SK-N-MC (cell line): ENCODE measurements around the gene ANKDD1A.

Experiments
- DNase-seq: peaks from one replicate; pipeline ENCODE4 v3.0.0-alpha.2; 2011; ENCODE audit warnings: low read depth, low spot score
- H3K27ac ChIP-seq: fragments of 200-600 bp; sonication (generic); 2 replicates; pipeline ENCODE4 v1.5.1; 2016; ENCODE audit warnings: mixed run types
- H3K36me3 ChIP-seq: fragments of 200-600 bp; sonication (generic); 2 replicates; pipeline ENCODE4 v1.6.1; 2017; ENCODE audit warnings: antibody characterized with exemption, low read length, mixed read lengths; ENCODE audit not compliant: insufficient read depth
- H3K4me3 ChIP-seq: fragments of 200-600 bp; sonication (generic); 2 replicates; pipeline ENCODE4 v1.5.1; 2016
- H3K9ac ChIP-seq: fragments of 200-600 bp; sonication (generic); 2 replicates; pipeline ENCODE4 v1.8.0; 2017; ENCODE audit warnings: mixed run types, mixed read lengths; ENCODE audit not compliant: insufficient read length
- H3K9me3 ChIP-seq: fragments of 200-600 bp; sonication (generic); 2 replicates; pipeline ENCODE4 v1.6.1; 2017; ENCODE audit warnings: low read depth, mild to moderate bottlenecking, antibody characterized with exemption, low read length, moderate library complexity, mixed read lengths
- EZH2 ChIP-seq: fragments of 200-600 bp; sonication (generic); IDR thresholded peaks from one replicate; pipeline ENCODE4 v1.6.1; 2017; ENCODE audit warnings: antibody characterized with exemption
- FOXP2 ChIP-seq: optimal IDR thresholded peaks from 2 replicates; pipeline ENCODE3; 2011; ENCODE audit warnings: mild to moderate bottlenecking, moderate library complexity; ENCODE audit not compliant: insufficient read depth; ENCODE audit errors: extremely low read length, control extremely low read depth
- POLR2AphosphoS5 ChIP-seq: IDR thresholded peaks from 2 replicates; pipeline ENCODE4 v1.6.1; 2012; ENCODE audit warnings: mild to moderate bottlenecking, low read depth, low read length, borderline replicate concordance

Gene ANKDD1A

GRCh38 chr15:64925335-64926330 lies 13.9 kb downstream of the ANKDD1A start:
- H3K9ac ChIP-seq: no peak overlapping the region
- no peak for DNase-seq
- no peaks in the 10 kb centered on the region for H3K9me3 ChIP-seq
- no peak overlapping the region for H3K27ac ChIP-seq
- no peak for TF ChIP-seq FOXP2
- TF ChIP-seq POLR2AphosphoS5: no peak
- no peak overlapping the region for H3K4me3 ChIP-seq
- no peaks in the 10 kb centered on the region for H3K36me3 ChIP-seq

DNA sequence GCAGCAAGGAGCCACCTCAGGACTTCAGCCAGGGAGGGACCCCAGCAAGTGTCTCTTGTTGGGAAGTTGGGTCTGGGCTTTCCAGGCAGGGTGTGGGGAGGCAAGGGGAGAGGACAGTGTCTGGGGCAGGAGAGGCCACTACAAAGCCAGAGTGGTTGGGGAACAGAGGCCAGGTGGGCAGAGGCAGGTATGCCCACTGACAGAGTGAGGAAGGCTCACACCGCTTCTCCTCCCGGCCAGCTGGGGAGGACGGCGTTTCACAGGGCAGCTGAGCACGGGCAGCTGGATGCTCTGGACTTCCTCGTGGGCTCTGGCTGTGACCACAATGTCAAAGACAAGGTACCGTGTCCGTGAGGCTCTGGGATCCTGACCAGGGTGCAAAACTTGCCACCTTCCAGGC lies 15.0 kb downstream of the ANKDD1A start:
- no peak for DNase-seq
- Histone ChIP-seq H3K27ac (no peak overlapping the region), H3K4me3 (no peak overlapping the region), H3K36me3 (no peaks in the 10 kb centered on the region), H3K9me3 (no peaks in the 10 kb centered on the region), H3K9ac (no peak overlapping the region)
- no peak for TF ChIP-seq EZH2
- no peak for TF ChIP-seq FOXP2

DNA sequence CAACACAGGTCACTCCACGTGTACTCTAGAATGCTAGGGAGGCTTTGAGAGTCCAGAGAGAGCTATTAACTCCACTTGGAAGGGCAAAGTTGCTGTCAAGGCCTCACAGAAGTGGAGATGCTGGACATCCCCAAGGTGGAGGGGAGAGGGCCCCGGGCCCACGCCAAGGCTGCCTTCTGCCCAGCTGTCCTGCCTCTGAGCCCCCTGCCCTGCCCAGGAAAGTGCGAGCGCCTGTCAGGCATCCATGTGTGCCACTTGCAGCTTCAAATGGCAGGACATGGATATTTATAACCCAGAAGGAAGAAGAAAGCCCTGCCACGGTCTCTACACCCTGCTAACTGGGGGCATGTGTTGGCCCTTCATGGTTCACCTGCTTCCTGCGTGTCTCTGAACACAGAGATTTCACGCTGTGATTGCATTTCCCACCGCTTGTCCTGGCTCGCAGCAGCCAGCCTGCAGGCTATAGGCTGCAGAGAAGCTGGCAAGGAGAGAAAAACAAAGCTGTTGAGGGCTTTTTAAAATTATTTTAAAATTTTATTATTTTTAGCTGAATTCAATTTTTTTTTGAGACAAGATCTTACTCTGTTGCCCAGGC lies 17.0 kb downstream of the ANKDD1A start:
- H3K36me3 ChIP-seq: no peaks in the 10 kb centered on the region
- no peak overlapping the region for H3K4me3 ChIP-seq
- no peak overlapping the region for H3K9ac ChIP-seq
- no peak overlapping the region for H3K27ac ChIP-seq
- TF ChIP-seq EZH2 (no peak), POLR2AphosphoS5 (no peak), FOXP2 (no peak)
- H3K9me3 ChIP-seq: no peaks in the 10 kb centered on the region
- no peak for DNase-seq

DNA sequence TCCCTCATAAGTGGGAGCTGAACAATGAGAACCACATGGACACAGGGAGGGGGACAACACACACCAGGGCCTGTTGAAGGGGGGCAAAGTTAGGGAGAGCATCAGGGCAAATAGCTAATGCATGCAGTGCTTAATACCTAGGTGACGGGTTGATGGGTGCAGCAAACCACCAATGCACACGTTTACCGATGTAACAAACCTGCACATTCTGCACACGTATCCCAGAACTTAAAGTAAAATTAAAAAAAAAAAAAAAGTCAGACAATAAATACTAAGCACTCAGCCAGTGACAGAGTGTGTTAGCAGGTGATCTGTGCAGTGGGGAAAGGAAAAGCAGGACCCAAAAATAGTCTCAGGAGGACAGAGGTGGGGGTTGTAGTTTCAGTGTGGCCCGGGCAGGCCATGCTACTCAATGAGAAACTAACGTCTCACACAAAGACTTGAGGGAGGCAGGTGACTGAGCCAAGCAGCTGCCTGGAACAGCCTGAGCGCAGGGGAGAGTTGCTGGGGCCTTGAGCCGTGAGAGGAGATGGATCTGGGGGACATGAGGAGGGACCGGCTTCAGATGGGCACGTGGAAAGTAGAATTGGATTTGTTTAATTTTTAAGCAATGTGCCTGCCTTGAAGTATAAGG lies 18.4 kb downstream of the ANKDD1A start:
- H3K27ac ChIP-seq: no peak overlapping the region
- DNase-seq: no peak
- no peak overlapping the region for H3K4me3 ChIP-seq
- no peaks in the 10 kb centered on the region for H3K36me3 ChIP-seq
- no peaks in the 10 kb centered on the region for H3K9me3 ChIP-seq
- no peak overlapping the region for H3K9ac ChIP-seq
- TF ChIP-seq EZH2 (no peak), POLR2AphosphoS5 (no peak), FOXP2 (no peak)

DNA sequence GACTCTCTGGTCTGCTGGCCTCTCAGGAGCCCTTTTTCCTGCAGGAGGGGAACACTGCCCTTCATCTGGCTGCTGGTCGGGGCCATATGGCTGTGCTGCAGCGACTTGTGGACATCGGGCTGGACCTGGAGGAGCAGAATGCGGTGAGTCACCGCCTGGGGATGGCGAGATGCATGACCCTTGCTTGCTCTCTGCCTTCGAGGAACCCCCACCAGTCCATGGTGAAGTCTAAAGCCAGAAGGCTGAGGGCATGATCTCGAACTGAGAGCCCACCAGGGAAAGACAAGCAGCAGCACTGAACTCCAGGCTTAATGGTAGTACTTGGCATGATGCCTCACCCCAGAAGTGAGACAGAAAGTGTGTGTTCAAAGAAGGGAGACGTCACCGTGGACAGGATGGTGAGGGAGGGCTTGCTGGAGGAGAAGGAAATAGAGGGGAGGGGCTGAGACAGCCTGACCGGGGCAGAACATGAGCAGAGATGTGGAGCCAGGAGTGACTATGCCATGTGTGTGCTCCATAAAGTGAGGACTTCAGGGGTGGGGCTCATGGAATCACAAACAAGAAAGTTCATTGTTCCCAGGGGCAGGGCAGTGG lies 19.2 kb downstream of the ANKDD1A start:
- TF ChIP-seq FOXP2: no peak
- TF ChIP-seq EZH2: no peak
- no peak for TF ChIP-seq POLR2AphosphoS5
- H3K27ac ChIP-seq: no peak overlapping the region
- H3K36me3 ChIP-seq: no peaks in the 10 kb centered on the region
- no peak overlapping the region for H3K4me3 ChIP-seq
- DNase-seq: no peak
- no peak overlapping the region for H3K9ac ChIP-seq
- no peaks in the 10 kb centered on the region for H3K9me3 ChIP-seq

GRCh38 chr15:64931381-64931780 lies 19.7 kb downstream of the ANKDD1A start:
- Histone ChIP-seq H3K9me3 (no peaks in the 10 kb centered on the region), H3K9ac (no peak overlapping the region), H3K4me3 (no peak overlapping the region), H3K36me3 (no peaks in the 10 kb centered on the region), H3K27ac (no peak overlapping the region)
- DNase-seq: no peak
- TF ChIP-seq FOXP2 (no peak), EZH2 (no peak), POLR2AphosphoS5 (no peak)

GRCh38 chr15:64934023-64934422 lies 22.3 kb downstream of the ANKDD1A start:
- H3K36me3 ChIP-seq: no peaks in the 10 kb centered on the region
- DNase-seq: no peak
- H3K9ac ChIP-seq: no peak overlapping the region
- no peaks in the 10 kb centered on the region for H3K9me3 ChIP-seq
- no peak overlapping the region for H3K4me3 ChIP-seq
- no peak for TF ChIP-seq FOXP2
- no peak for TF ChIP-seq EZH2
- TF ChIP-seq POLR2AphosphoS5: no peak
- H3K27ac ChIP-seq: no peak overlapping the region

DNA sequence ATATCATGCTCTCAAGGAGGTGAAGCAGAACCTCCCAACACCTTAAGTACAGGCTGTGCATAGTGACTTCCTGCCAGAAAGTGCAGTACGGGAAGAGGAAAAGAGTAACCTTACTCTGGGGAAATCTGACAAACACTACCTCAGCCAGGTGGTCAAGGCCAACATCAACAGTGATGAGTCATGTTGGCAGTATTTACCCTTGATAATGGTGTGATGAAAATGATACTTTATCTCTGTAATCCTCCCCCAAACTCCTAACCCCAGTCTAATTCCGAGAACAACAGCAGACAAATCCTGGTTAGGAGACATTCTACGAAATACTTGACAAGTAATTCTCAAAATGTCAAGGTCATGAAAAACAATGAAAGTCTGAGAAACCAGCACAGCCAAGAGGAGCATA lies 26.5 kb downstream of the ANKDD1A start:
- no peak overlapping the region for H3K9ac ChIP-seq
- H3K36me3 ChIP-seq: no peaks in the 10 kb centered on the region
- DNase-seq: no peak
- H3K27ac ChIP-seq: no peak overlapping the region
- TF ChIP-seq POLR2AphosphoS5 (no peak), FOXP2 (no peak), EZH2 (no peak)
- no peak overlapping the region for H3K4me3 ChIP-seq
- H3K9me3 ChIP-seq: no peaks in the 10 kb centered on the region
